ENCODE measurements around the gene ZNF664. TPM values are rescaled to one million over a fixed set of nuclear protein-coding genes. Genes with fewer than 3 reads are reported as not detected.

The ZNF664 gene
- total and polyA plus RNA-seq, 2 of the 13 experiments (the other 11 are each of a cell fraction or from before 2014, with no cell fraction given): 43.9 to 56.5 TPM

GRCh38 chr12:124044809-124045321 lies 71.8 kb downstream of the ZNF664 start:
- H3K4me1 ChIP-seq (ENCODE audit: insufficient read depth, low read length): no peaks in the 10 kb centered on the region
- no TSS peak for BruUV-seq (replicated peaks)
- no peak for FAIRE-seq
- peaks cover 0 to 6% of the 10 kb centered on the region in 2 experiments; a peak in 2 of 5 replicates for H3K27me3 ChIP-seq (ENCODE audit: control insufficient read depth in 1 of 2, insufficient read depth in 2 of 2, low read length in 2 of 2)
- CTCF ChIA-PET (ENCODE audit: low intra/inter-chr PET ratio, low total read pairs): no interaction called here
- H3K27ac ChIP-seq (ENCODE audit: extremely low read length, insufficient read depth, low read length): no peak overlapping the region
- H2AFZ ChIP-seq (ENCODE audit: low read length): no peak overlapping the region
- no peaks in the 10 kb centered on the region for H3K79me2 ChIP-seq (ENCODE audit: insufficient read depth, low read length)
- H3K9me3 ChIP-seq (ENCODE audit: low read length): peaks cover 21% of the 10 kb centered on the region
- POLR2A ChIA-PET: no interaction called here
- no peak for ATAC-seq
- intact Hi-C loops (cut with micrococcal nuclease; ENCODE audit: unreplicated experiment): no loop called here
- in situ Hi-C loops (cut with HindIII; ENCODE audit: extremely low pct_ligation_motif_present, low pct_unique_long_range_greater_than_20kb): loop anchor here (10.0 kb wide), 1 partner anchor 730 kb away; no protein-coding TSS in a partner anchor
- H3K9ac ChIP-seq (ENCODE audit: insufficient read depth, low read depth, low read length): no peak overlapping the region
- H3K4me2 ChIP-seq (ENCODE audit: low read depth, low read length): no peak overlapping the region
- no peak for DNase-seq (ENCODE audit: low spot score)
- H3K4me3 ChIP-seq (replicated peaks in 1 of 3; ENCODE audit: insufficient read depth in 1 of 3, low read depth in 2 of 3, low read length in 3 of 3): no peak overlapping the region
- H4K20me1 ChIP-seq (ENCODE audit: insufficient read depth, low read length): no peaks in the 10 kb centered on the region
- 50% methylated on average over 12 of the region's 15 CpGs for WGBS (ENCODE audit: low lambda C conversion rate)
- no peaks in the 10 kb centered on the region for H3K36me3 ChIP-seq (replicated peaks in 1 of 2; ENCODE audit: control insufficient read depth in 1 of 2, insufficient read depth in 2 of 2, low read length in 2 of 2)
- TF ChIP-seq RAD51 (IDR thresholded peaks at IDR 0.05; ENCODE audit: borderline replicate concordance) (no peak), ZNF382 (CRISPR knock-in tag; IDR thresholded peaks at IDR 0.05; ENCODE audit: borderline replicate concordance) (no peak), ZNF329 (CRISPR knock-in tag; IDR thresholded peaks at IDR 0.05; ENCODE audit: low read depth) (no peak), SIN3A (IDR thresholded peaks at IDR 0.05; ENCODE audit: borderline replicate concordance, low read depth, low read length) (no peak), ZNF407 (CRISPR knock-in tag; IDR thresholded peaks at IDR 0.05; ENCODE audit: not compliant biosample characterization) (no peak), ZFP62 (CRISPR knock-in tag; IDR thresholded peaks at IDR 0.05) (no peak), ZNF83 (CRISPR knock-in tag; IDR thresholded peaks at IDR 0.05; ENCODE audit: borderline replicate concordance) (no peak), TBX3 (IDR thresholded peaks at IDR 0.05; ENCODE audit: borderline replicate concordance) (no peak), TFAP4 (IDR thresholded peaks at IDR 0.05; ENCODE audit: borderline replicate concordance, low read depth) (no peak), ZC3H13 (CRISPR knock-in tag; IDR thresholded peaks at IDR 0.05) (no peak), REL (CRISPR knock-in tag; conservative IDR thresholded peaks at IDR 0.05) (no peak), RCOR2 (CRISPR knock-in tag; IDR thresholded peaks at IDR 0.05) (no peak), ZMAT5 (CRISPR knock-in tag; IDR thresholded peaks at IDR 0.05; ENCODE audit: borderline replicate concordance, low read depth) (no peak), LBX2 (CRISPR knock-in tag; IDR thresholded peaks at IDR 0.05; ENCODE audit: borderline replicate concordance) (no peak), ZNF737 (CRISPR knock-in tag; IDR thresholded peaks at IDR 0.05; ENCODE audit: borderline replicate concordance) (no peak)
